Measurements from ENCODE around the gene MSX2. TPM values are rescaled to one million over a fixed set of nuclear protein-coding genes. Genes with fewer than 3 reads are reported as not detected.

Gene MSX2
- 7.0 and 7.8 TPM in 2 replicates for total RNA-seq (2014; rRNA removed; shearing (Covaris generic))

- DNase-seq = peak; percentile 87 to 91
- Histone ChIP-seq H3K27me3 (peaks cover 24% of the 10 kb centered on the region), H3K4me1 (peaks cover 5% of the 10 kb centered on the region; the same call in 1 of the 2 replicates), H3K36me3 (no peaks in the 10 kb centered on the region), H3K27ac (peak within 1 kb of the TSS; percentile 33), H3K4me3 (peak within 1 kb of the TSS; percentile 89), H3K9me3 (replicated peaks) (no peaks in the 10 kb centered on the region)
Observed at GRCh38 chr5:174724484-174725260, at the start of gene MSX2. Gene MSX2 (plus strand): TSS chr5:174724582. CDS start chr5:174724660, 78 bp downstream.

GRCh38 chr5:174675110-174675509 lies 49.3 kb upstream of the MSX2 start:
- no peak for DNase-seq
- no peaks in the 10 kb centered on the region for H3K36me3 ChIP-seq
- H3K4me3 ChIP-seq = no peak overlapping the region
- no peak overlapping the region for H3K27ac ChIP-seq
- H3K4me1 ChIP-seq = no peaks in the 10 kb centered on the region
- H3K9me3 ChIP-seq (replicated peaks) = no peaks in the 10 kb centered on the region
- H3K27me3 ChIP-seq = 0 out of 2 replicates have a peak, but pooled peaks cover 7% of the 10 kb centered on the region

- no peak overlapping the region for H3K4me3 ChIP-seq
- DNase-seq = no peak
- H3K4me1 ChIP-seq = no peaks in the 10 kb centered on the region
Observed at GRCh38 chr5:174675916-174676315, 48.5 kb upstream of the MSX2 start.

GRCh38 chr5:174678107-174678506 lies 46.3 kb upstream of the MSX2 start:
- H3K9me3 ChIP-seq (replicated peaks) = no peaks in the 10 kb centered on the region
- DNase-seq = no peak
- no peaks in the 10 kb centered on the region for H3K4me1 ChIP-seq
- no peak overlapping the region for H3K27ac ChIP-seq
- H3K27me3 ChIP-seq = 0 out of 2 replicates have a peak, but pooled peaks cover 4% of the 10 kb centered on the region
- H3K36me3 ChIP-seq = no peaks in the 10 kb centered on the region
- H3K4me3 ChIP-seq = no peak overlapping the region

More at GRCh38 chr5:174675916-174676315, 48.5 kb upstream of the MSX2 start:
- Histone ChIP-seq H3K36me3 (no peaks in the 10 kb centered on the region), H3K27me3 (0 out of 2 replicates have a peak, but pooled peaks cover 7% of the 10 kb centered on the region), H3K9me3 (replicated peaks) (no peaks in the 10 kb centered on the region), H3K27ac (no peak overlapping the region)

GRCh38 chr5:174680901-174681565 lies 43.3 kb upstream of the MSX2 start:
- DNase-seq = no peak
- no peaks in the 10 kb centered on the region for H3K36me3 ChIP-seq
- H3K4me1 ChIP-seq = no peaks in the 10 kb centered on the region
- H3K4me3 ChIP-seq = no peak overlapping the region
- H3K27ac ChIP-seq = no peak overlapping the region
- H3K9me3 ChIP-seq (replicated peaks) = no peaks in the 10 kb centered on the region
- H3K27me3 ChIP-seq = 0 out of 2 replicates have a peak, but pooled peaks cover 4% of the 10 kb centered on the region

- Histone ChIP-seq H3K4me1 (no peaks in the 10 kb centered on the region), H3K27me3 (0 out of 2 replicates have a peak, but pooled peaks cover 5% of the 10 kb centered on the region), H3K36me3 (no peaks in the 10 kb centered on the region), H3K9me3 (replicated peaks) (no peaks in the 10 kb centered on the region), H3K4me3 (no peak overlapping the region), H3K27ac (no peak overlapping the region)
- DNase-seq = no peak
Observed at GRCh38 chr5:174687503-174687902, 36.9 kb upstream of the MSX2 start.

GRCh38 chr5:174688441-174689354 lies 35.7 kb upstream of the MSX2 start:
- H3K27ac ChIP-seq = no peak overlapping the region
- DNase-seq = no peak
- H3K4me1 ChIP-seq = no peaks in the 10 kb centered on the region
- H3K27me3 ChIP-seq = peaks cover 6% of the 10 kb centered on the region
- no peaks in the 10 kb centered on the region for H3K9me3 ChIP-seq (replicated peaks)
- no peaks in the 10 kb centered on the region for H3K36me3 ChIP-seq
- no peak overlapping the region for H3K4me3 ChIP-seq

- peaks cover 17% of the 10 kb centered on the region for H3K27me3 ChIP-seq
- H3K9me3 ChIP-seq (replicated peaks) = no peaks in the 10 kb centered on the region
Observed at GRCh38 chr5:174690271-174690670, 34.1 kb upstream of the MSX2 start.

GRCh38 chr5:174692381-174692780 lies 32.0 kb upstream of the MSX2 start:
- DNase-seq = no peak
- no peak overlapping the region for H3K4me3 ChIP-seq
- H3K27me3 ChIP-seq = peaks cover 17% of the 10 kb centered on the region
- H3K9me3 ChIP-seq (replicated peaks) = no peaks in the 10 kb centered on the region
- no peaks in the 10 kb centered on the region for H3K36me3 ChIP-seq
- no peak overlapping the region for H3K27ac ChIP-seq
- H3K4me1 ChIP-seq = no peaks in the 10 kb centered on the region

More at GRCh38 chr5:174690271-174690670, 34.1 kb upstream of the MSX2 start:
- no peaks in the 10 kb centered on the region for H3K36me3 ChIP-seq
- H3K27ac ChIP-seq = no peak overlapping the region
- H3K4me3 ChIP-seq = no peak overlapping the region
- no peak for DNase-seq
- H3K4me1 ChIP-seq = no peaks in the 10 kb centered on the region

- Histone ChIP-seq H3K4me1 (no peaks in the 10 kb centered on the region), H3K9me3 (replicated peaks) (no peaks in the 10 kb centered on the region), H3K27me3 (peaks cover 17% of the 10 kb centered on the region), H3K4me3 (no peak overlapping the region), H3K36me3 (no peaks in the 10 kb centered on the region), H3K27ac (no peak overlapping the region)
- no peak for DNase-seq
Observed at GRCh38 chr5:174692982-174693422, 31.4 kb upstream of the MSX2 start.

GRCh38 chr5:174693697-174694385 lies 30.5 kb upstream of the MSX2 start:
- H3K27ac ChIP-seq = no peak overlapping the region
- no peaks in the 10 kb centered on the region for H3K36me3 ChIP-seq
- H3K4me3 ChIP-seq = no peak overlapping the region
- H3K27me3 ChIP-seq = peaks cover 17% of the 10 kb centered on the region
- no peaks in the 10 kb centered on the region for H3K9me3 ChIP-seq (replicated peaks)
- peak in 1 of 2 experiments; percentile 14 for DNase-seq
- peaks cover 4% of the 10 kb centered on the region; the same call in 1 of the 2 replicates for H3K4me1 ChIP-seq

GRCh38 chr5:174694611-174695010 lies 29.8 kb upstream of the MSX2 start:
- Histone ChIP-seq H3K36me3 (no peaks in the 10 kb centered on the region), H3K4me3 (no peak overlapping the region), H3K27me3 (peaks cover 12% of the 10 kb centered on the region), H3K9me3 (replicated peaks) (no peaks in the 10 kb centered on the region), H3K27ac (no peak overlapping the region), H3K4me1 (peaks cover 7% of the 10 kb centered on the region; the same call in 1 of the 2 replicates)
- no peak for DNase-seq

GRCh38 chr5:174698156-174698555 lies 26.2 kb upstream of the MSX2 start:
- DNase-seq = no peak
- H3K4me1 ChIP-seq = peaks cover 7% of the 10 kb centered on the region; the same call in 1 of the 2 replicates
- H3K27ac ChIP-seq = no peak overlapping the region
- H3K9me3 ChIP-seq (replicated peaks) = no peaks in the 10 kb centered on the region
- peaks cover 12% of the 10 kb centered on the region for H3K27me3 ChIP-seq
- no peak overlapping the region for H3K4me3 ChIP-seq
- no peaks in the 10 kb centered on the region for H3K36me3 ChIP-seq

GRCh38 chr5:174699131-174699530 lies 25.3 kb upstream of the MSX2 start:
- no peak overlapping the region for H3K4me3 ChIP-seq
- H3K4me1 ChIP-seq = peaks cover 7% of the 10 kb centered on the region; the same call in 1 of the 2 replicates
- no peaks in the 10 kb centered on the region for H3K36me3 ChIP-seq
- H3K9me3 ChIP-seq (replicated peaks) = no peaks in the 10 kb centered on the region
- peaks cover 6% of the 10 kb centered on the region; the same call in 1 of the 2 replicates for H3K27me3 ChIP-seq
- H3K27ac ChIP-seq = no peak overlapping the region
- peak; percentile 78 to 82 for DNase-seq
